Peyer's patch (tissue), 4 donors: ENCODE data around the gene MYLK.
A peak's percentile ranks its signal among the peaks of the same experiment; 100 is the strongest.

ENCODE experiments used
- POLR2A ChIP-seq, 2 donors: fragments of 450-650 bp; IDR thresholded peaks; one replicate each; pipeline ENCODE4 v1.5.1; 2017; ENCODE audit warnings: antibody characterized with exemption in 2 of 2, mild to moderate bottlenecking in 2 of 2, moderate library complexity in 2 of 2
- TF ChIP-seq, protein P1 (sequence below), 6 experiments: fragments of 450-650 bp in 4 of 6; fragments of 200-600 bp in 2 of 6; sonication (generic) in 1 of 6; IDR thresholded peaks; one replicate each; pipeline ENCODE4 v1.5.1; 2017 to 2019; ENCODE audit warnings: antibody characterized with exemption in 6 of 6, mild to moderate bottlenecking in 3 of 6, moderate library complexity in 1 of 6

DNA sequence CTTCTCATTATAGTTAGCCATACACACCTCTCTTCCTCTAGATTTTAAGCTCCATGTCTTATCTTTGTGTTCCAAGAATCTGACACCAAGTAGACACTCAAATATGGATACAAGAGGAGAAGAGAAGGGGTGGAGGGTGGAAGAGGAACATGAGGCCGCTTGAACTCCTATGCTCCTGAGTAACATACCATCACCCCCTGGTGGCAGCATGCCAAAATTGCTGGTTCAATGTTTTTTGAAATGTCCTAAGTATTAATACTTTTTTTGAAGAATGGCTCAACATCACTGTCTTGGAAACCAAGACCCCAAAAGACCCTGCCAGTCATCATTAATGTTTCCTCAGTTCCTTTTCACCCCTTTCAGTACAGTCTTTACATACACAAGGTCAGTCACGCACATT, 227.4 kb downstream of the MYLK start:
- TF ChIP-seq, protein P1, sequence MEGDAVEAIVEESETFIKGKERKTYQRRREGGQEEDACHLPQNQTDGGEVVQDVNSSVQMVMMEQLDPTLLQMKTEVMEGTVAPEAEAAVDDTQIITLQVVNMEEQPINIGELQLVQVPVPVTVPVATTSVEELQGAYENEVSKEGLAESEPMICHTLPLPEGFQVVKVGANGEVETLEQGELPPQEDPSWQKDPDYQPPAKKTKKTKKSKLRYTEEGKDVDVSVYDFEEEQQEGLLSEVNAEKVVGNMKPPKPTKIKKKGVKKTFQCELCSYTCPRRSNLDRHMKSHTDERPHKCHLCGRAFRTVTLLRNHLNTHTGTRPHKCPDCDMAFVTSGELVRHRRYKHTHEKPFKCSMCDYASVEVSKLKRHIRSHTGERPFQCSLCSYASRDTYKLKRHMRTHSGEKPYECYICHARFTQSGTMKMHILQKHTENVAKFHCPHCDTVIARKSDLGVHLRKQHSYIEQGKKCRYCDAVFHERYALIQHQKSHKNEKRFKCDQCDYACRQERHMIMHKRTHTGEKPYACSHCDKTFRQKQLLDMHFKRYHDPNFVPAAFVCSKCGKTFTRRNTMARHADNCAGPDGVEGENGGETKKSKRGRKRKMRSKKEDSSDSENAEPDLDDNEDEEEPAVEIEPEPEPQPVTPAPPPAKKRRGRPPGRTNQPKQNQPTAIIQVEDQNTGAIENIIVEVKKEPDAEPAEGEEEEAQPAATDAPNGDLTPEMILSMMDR (IDR thresholded peaks at IDR 0.05): peak in 2 of 6 experiments; percentile 16 to 18
- TF ChIP-seq POLR2A (IDR thresholded peaks at IDR 0.05): no peak
